GM12878 (cell line): ENCODE results near the gene FOXRED2. TPM values are rescaled to one million over a fixed set of nuclear protein-coding genes. Genes with fewer than 3 reads are reported as not detected.

Source experiments
- BCL3 ChIP-seq: IDR thresholded peaks from 2 replicates; pipeline ENCODE4 v1.6.1; 2011; ENCODE audit warnings: borderline replicate concordance, low read depth, mild to moderate bottlenecking, moderate library complexity, low read length; ENCODE audit not compliant: insufficient read depth, poor library complexity, severe bottlenecking
- CEBPB ChIP-seq, 2 experiments: fragments of 150-350 bp in 1 of 2; IDR thresholded peaks; 2 replicates each; pipeline ENCODE4 v1.6.1; 2012 to 2014; ENCODE audit warnings: low read depth in 2 of 2, low read length in 2 of 2, borderline replicate concordance in 1 of 2, inconsistent platforms in 1 of 2
- CHD1 ChIP-seq: IDR thresholded peaks from 2 replicates; pipeline ENCODE4 v1.6.1; 2012; ENCODE audit warnings: low read depth, low read length, improper control_type of control experiment
- CHD4 ChIP-seq: fragments of 200-600 bp; sonication (generic); IDR thresholded peaks from 2 replicates; pipeline ENCODE4 v1.6.1; 2016; ENCODE audit warnings: mild to moderate bottlenecking
- HSF1 ChIP-seq: fragments of 150-350 bp; IDR thresholded peaks from 2 replicates; pipeline ENCODE4 v1.6.1; 2014; ENCODE audit warnings: mild to moderate bottlenecking, low read depth, low read length
- JUND ChIP-seq: IDR thresholded peaks from 2 replicates; pipeline ENCODE4 v1.6.1; 2012; ENCODE audit warnings: low read depth, mild to moderate bottlenecking, low read length, improper control_type of control experiment, moderate library complexity
- KDM1A ChIP-seq: fragments of 200-600 bp; sonication (generic); IDR thresholded peaks from 2 replicates; pipeline ENCODE4 v1.6.1; 2016; ENCODE audit warnings: borderline replicate concordance
- NFIC ChIP-seq: IDR thresholded peaks from 2 replicates; pipeline ENCODE4 v1.6.1; 2012; ENCODE audit warnings: low read depth, mild to moderate bottlenecking, inconsistent platforms, low read length, moderate library complexity
- NFYA ChIP-seq: IDR thresholded peaks from 2 replicates; pipeline ENCODE4 v1.6.1; 2011; ENCODE audit warnings: low read depth, mild to moderate bottlenecking, low read length, improper control_type of control experiment, borderline replicate concordance
- NR2C1 ChIP-seq: fragments of 450-650 bp; IDR thresholded peaks from 2 replicates; pipeline ENCODE4 v1.6.1; 2017; ENCODE audit warnings: antibody characterized with exemption, mild to moderate bottlenecking, moderate library complexity
- PAX8 ChIP-seq: fragments of 450-650 bp; IDR thresholded peaks from 2 replicates; pipeline ENCODE4 v1.6.1; 2017; ENCODE audit warnings: mild to moderate bottlenecking, moderate library complexity
- STAT1 ChIP-seq: fragments of 450-650 bp; conservative IDR thresholded peaks from 2 replicates; pipeline ENCODE4 v1.6.1; 2014; ENCODE audit warnings: antibody characterized with exemption, mild to moderate bottlenecking
- TARDBP ChIP-seq: IDR thresholded peaks from 2 replicates; pipeline ENCODE4 v1.6.1; 2016; ENCODE audit warnings: borderline replicate concordance
- USF1 ChIP-seq: IDR thresholded peaks from 2 replicates; pipeline ENCODE4 v1.6.1; 2011; ENCODE audit warnings: borderline replicate concordance, low read depth, mild to moderate bottlenecking, moderate library complexity, mixed read lengths, low read length; ENCODE audit not compliant: insufficient read depth; ENCODE audit errors: extremely low read length
- ZNF24 ChIP-seq: fragments of 450-650 bp; IDR thresholded peaks from 2 replicates; pipeline ENCODE4 v1.6.1; 2017; ENCODE audit warnings: antibody characterized with exemption, mild to moderate bottlenecking
- ZNF384 ChIP-seq: IDR thresholded peaks from 2 replicates; pipeline ENCODE4 v1.6.1; 2012; ENCODE audit warnings: low read depth, mild to moderate bottlenecking, low read length, improper control_type of control experiment, borderline replicate concordance
- polyA plus RNA-seq, 11 experiments: library from polyadenylated mRNA; depleted of rRNA in 4 of 11; unstranded in 6 of 11; stranded (reverse) in 5 of 11; fragments of >200 nt; fragmentation: Nextera tagmentation in 4 of 11; fragmentation: Illumina TruSeq in 1 of 11; extraction: Ambion mirVana in 4 of 11; extraction: Trizol in 1 of 11; gene quantifications; 1 replicate in 1 of 11; 2 replicates in 10 of 11; pipeline versions ENCODE4 v1.2.1 to v1.2.3, GENCODE V29; 2011 to 2016; ENCODE audit warnings: inconsistent platforms in 2 of 11, missing spikeins in 2 of 11, low read depth in 1 of 11
- total RNA-seq, 4 experiments: library from RNA; depleted of rRNA in 3 of 4; stranded (reverse); fragments of >200 nt in 3 of 4; fragmentation: Illumina TruSeq in 1 of 4; extraction: Trizol in 1 of 4; gene quantifications; 2 replicates each; pipeline versions ENCODE4 v1.2.1 to v1.2.3, GENCODE V29; 2013 to 2021
- TF ChIP-seq, protein P1 (sequence below): fragments of 450-650 bp; IDR thresholded peaks from 2 replicates; pipeline ENCODE4 v1.6.1; 2017; ENCODE audit warnings: mild to moderate bottlenecking, moderate library complexity
- TF ChIP-seq, protein P2 (sequence below): fragments of 450-650 bp; IDR thresholded peaks from 2 replicates; pipeline ENCODE4 v1.6.1; 2017; ENCODE audit warnings: mild to moderate bottlenecking, low read depth, inconsistent platforms; ENCODE audit not compliant: poor library complexity, severe bottlenecking

FOXRED2 gene
- total and polyA plus RNA-seq, 10 of the 15 experiments (the other 5 are each of a cell fraction or from before 2014, with no cell fraction given) = 1.8 to 28.8 (median 7.6) TPM

DNA sequence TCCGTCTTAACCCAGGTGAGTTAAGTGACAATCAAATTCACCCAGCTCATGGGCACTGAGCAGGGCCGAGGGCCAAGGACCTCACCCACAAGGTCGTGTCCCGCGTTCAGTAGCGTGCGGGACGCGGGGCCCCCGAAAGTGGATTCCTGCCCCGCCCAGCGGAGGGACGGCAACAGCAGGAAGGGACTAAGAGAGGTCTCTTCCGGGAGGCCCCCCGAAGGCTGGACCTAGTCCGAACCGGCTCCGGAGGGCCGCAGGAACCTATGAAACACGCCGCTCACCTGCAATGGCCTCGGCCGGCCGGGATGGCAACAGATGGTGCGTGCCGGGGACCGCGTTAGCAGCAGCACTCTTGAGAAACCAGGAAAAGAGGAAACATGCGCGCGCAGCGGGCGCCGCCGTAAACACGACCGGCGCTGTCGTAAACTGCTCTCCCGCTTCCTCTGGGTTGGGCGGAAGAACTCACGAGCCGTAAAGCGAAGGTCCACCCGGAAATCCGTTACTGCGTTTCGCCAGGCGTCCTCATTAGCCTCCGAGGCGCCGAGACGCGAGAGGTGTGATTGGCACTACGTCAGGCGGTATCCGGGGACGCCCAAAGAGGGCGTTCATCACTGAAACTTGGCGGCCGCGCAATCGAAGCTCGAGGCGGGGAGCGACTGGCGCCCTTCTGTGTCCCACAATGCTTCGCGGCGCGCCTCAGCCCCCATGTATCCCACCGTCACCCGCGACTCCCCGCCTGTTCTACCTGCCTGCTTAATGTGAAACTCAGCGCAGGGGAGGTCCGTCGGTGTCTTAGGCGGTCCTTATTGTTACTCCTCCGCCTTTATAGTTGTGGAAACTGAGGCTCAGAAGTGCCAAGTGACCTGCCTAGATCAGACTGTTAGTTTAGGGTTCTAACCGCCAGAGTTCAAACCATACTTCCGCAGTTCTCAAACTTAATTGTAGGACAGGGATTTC lies 22.2 kb upstream of the FOXRED2 start, which contains the start of gene EIF3D (continued):
- TF ChIP-seq CHD1 = no peak
- TF ChIP-seq HSF1 = peak; percentile 57; the same call in 1 of the 2 replicates
- TF ChIP-seq ZNF384 = no peak
- TF ChIP-seq CHD4 = no peak
- no peak for TF ChIP-seq KDM1A
- no peak for TF ChIP-seq BCL3
- TF ChIP-seq, protein P1, sequence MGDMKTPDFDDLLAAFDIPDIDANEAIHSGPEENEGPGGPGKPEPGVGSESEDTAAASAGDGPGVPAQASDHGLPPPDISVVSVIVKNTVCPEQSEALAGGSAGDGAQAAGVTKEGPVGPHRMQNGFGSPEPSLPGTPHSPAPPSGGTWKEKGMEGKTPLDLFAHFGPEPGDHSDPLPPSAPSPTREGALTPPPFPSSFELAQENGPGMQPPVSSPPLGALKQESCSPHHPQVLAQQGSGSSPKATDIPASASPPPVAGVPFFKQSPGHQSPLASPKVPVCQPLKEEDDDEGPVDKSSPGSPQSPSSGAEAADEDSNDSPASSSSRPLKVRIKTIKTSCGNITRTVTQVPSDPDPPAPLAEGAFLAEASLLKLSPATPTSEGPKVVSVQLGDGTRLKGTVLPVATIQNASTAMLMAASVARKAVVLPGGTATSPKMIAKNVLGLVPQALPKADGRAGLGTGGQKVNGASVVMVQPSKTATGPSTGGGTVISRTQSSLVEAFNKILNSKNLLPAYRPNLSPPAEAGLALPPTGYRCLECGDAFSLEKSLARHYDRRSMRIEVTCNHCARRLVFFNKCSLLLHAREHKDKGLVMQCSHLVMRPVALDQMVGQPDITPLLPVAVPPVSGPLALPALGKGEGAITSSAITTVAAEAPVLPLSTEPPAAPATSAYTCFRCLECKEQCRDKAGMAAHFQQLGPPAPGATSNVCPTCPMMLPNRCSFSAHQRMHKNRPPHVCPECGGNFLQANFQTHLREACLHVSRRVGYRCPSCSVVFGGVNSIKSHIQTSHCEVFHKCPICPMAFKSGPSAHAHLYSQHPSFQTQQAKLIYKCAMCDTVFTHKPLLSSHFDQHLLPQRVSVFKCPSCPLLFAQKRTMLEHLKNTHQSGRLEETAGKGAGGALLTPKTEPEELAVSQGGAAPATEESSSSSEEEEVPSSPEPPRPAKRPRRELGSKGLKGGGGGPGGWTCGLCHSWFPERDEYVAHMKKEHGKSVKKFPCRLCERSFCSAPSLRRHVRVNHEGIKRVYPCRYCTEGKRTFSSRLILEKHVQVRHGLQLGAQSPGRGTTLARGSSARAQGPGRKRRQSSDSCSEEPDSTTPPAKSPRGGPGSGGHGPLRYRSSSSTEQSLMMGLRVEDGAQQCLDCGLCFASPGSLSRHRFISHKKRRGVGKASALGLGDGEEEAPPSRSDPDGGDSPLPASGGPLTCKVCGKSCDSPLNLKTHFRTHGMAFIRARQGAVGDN = peak; percentile 46
- TF ChIP-seq USF1 = no peak
- no peak for TF ChIP-seq PAX8
- TF ChIP-seq CEBPB (IDR thresholded peaks at IDR 0.05; ENCODE audit: borderline replicate concordance in 1 of 2, low read depth in 2 of 2, low read length in 2 of 2) = 0 out of 4 replicates have a peak, but pooled peaks of 1 of the 2 experiments have one; percentile 10
- no peak for TF ChIP-seq TARDBP
- no peak for TF ChIP-seq ZNF24
- no peak for TF ChIP-seq NFIC
- TF ChIP-seq, protein P2, sequence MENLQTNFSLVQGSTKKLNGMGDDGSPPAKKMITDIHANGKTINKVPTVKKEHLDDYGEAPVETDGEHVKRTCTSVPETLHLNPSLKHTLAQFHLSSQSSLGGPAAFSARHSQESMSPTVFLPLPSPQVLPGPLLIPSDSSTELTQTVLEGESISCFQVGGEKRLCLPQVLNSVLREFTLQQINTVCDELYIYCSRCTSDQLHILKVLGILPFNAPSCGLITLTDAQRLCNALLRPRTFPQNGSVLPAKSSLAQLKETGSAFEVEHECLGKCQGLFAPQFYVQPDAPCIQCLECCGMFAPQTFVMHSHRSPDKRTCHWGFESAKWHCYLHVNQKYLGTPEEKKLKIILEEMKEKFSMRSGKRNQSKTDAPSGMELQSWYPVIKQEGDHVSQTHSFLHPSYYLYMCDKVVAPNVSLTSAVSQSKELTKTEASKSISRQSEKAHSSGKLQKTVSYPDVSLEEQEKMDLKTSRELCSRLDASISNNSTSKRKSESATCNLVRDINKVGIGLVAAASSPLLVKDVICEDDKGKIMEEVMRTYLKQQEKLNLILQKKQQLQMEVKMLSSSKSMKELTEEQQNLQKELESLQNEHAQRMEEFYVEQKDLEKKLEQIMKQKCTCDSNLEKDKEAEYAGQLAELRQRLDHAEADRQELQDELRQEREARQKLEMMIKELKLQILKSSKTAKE = no peak
- peak; percentile 62; the same call in 1 of the 2 replicates for TF ChIP-seq JUND
- 0 out of 2 replicates have a peak, but pooled peaks have one; percentile 47 for TF ChIP-seq STAT1
- TF ChIP-seq NFYA = no peak
- TF ChIP-seq NR2C1 = peak; percentile 69
